HG03175 (cell line): ENCODE results near the gene ARHGEF25.
"Not testable (repeated sequence)": the region's sequence is repeated elsewhere in the genome, so short reads cannot be mapped to it uniquely, and the experiment has no call there.

ENCODE experiments used
- ATAC-seq: cut with Tn5 transposase; IDR thresholded peaks from one replicate; pipeline ENCODE4 v1.9.1; 2021; ENCODE audit warnings: mild to moderate bottlenecking, moderate library complexity; ENCODE audit not compliant: unreplicated experiment

Gene ARHGEF25

DNA sequence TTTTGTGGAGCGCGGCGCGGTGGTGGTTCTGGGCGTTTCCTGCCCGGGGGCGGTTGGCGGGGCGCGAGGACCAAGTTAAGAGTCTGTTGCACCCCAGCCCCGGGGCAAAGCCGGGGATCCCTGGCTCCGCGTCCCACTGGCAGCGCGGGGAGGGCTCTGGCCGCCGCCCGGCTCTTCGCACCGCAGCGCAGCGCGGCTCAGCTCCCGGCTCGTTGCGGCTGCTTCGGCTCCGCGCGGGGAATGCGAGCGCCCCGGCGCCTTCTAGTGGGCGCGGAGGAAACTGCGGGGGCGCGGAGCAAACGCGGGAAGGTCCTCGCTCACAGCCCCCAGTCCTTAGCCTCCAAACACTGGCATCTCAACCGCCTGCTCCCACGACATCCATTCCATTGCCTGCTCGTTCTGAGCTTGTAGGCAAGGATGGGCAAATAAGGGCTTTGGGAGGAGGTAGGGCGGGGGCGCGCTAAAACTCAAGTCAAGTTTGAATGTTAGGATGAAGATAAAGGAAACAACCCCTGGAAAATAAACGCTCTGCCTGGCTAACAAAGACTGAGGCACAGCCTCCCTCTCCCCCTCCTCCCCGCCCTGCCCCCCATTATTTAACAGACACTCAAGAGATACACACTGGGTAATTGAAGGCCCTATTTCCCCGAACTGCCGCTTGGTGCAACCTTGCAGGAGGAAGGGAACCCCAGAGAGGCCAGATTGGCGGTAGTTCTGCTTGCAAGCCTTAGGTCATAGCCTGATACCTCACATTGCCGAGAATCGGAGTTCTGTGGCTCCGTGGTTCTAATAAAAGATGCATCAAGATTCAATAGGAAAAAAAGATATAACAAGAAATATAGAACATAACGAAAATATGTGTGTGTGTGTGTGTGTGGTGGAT is 22.0 kb downstream of the ARHGEF25 start, which contains the start of gene B4GALNT1:
TSS of gene B4GALNT1 (minus strand) at position 244 of the 883 bp plus-strand sequence. CDS start 1,069 bp downstream, outside the sequence.
- peak; percentile 71 for ATAC-seq

DNA sequence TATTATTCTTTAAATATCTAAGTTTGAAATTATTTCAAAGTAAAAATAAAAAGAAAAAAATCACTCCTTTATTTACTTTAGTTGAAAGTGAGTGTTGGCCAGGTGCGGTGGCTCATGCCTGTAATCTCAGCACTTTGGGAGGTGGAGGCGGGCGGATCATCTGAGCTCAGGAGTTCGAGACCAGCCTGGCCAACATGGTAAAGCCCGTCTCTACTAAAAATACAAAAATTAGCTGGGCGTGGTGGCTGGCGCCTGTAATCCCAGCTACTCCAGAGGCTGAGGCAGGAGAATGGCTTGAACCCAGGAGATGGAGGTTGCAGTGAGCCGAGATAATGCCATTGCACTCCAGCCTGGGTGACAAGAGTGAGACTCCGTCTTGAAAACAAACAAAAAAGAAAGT is 25.5 kb downstream of the ARHGEF25 start:
- not testable (repeated sequence) for ATAC-seq

DNA sequence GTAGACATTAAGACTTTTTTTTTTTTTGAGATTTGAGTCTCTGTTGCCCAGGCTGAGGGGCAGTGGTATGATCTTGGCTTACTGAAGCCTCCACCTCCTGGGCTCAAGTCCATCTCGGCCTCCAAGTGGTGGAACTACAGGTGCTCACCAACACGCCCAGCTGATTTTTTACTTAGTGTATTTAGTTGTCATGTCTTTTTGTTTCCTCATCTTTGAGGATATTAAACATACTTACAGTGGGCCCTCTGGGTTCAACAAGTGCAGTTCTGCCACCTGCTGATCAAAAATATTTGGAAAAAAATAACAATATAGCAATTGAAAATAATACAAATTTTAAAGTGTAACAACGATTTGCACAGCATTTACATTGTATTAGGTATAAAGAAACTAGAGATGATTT is 26.1 kb downstream of the ARHGEF25 start:
- ATAC-seq = no peak

DNA sequence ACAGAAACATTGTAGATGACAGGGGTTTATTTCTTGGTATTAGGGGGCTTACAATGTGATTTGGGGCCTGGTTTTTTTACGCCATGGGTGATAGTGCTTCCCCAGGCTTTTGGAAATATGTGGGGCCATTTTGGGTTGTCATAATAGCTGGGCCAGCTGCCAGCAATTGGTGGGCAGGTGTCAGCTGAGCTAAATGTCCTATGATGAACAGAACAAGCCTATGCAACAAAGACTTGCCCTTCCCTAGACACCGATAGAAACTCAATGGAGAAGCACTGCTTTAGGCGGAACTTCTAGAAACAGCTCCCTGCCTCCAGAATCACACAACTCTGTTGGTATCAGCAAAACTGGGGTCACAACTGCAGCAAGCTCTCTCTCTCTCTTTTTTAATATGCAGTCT is 26.9 kb downstream of the ARHGEF25 start:
- ATAC-seq = no peak

DNA sequence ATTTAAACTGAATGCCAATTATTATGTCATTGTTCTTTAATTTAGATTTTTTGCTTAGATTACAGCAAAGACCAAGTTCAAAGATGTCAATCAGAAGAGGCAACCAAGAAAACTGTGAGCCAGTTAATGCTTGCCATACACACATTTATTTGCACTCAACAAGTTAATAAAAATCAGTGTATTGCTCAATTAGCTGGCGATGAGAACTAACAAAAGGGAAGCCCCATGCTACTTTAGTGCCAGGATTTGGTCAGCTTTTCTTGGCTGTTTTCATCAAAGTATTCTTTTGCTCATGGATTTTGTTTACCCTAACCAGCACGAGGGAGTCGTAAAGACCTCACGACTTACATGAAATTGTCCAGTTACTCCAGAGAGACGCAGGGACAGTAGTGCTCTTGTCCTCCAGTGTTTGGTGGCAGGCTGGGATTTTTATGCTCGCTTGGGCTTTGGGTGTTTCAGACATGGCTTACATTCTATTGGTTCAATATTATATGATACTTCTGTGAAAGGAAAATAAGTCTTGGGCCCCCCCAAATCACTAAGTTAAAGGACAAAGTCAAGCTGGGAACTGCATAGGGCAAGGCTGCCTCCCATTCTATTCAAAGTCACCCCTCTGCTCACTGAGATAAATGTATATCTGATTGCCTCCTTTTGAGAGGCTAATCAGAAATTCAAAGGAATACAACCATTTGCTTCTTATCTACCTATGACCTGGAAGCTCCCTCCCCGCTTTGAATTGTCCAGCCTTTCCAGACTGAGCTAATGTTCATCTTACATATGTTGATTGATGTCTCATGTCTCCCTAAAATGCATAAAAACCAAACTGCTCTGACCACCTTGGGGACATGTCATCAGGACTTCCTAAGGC is 29.2 kb downstream of the ARHGEF25 start:
- no peak for ATAC-seq

DNA sequence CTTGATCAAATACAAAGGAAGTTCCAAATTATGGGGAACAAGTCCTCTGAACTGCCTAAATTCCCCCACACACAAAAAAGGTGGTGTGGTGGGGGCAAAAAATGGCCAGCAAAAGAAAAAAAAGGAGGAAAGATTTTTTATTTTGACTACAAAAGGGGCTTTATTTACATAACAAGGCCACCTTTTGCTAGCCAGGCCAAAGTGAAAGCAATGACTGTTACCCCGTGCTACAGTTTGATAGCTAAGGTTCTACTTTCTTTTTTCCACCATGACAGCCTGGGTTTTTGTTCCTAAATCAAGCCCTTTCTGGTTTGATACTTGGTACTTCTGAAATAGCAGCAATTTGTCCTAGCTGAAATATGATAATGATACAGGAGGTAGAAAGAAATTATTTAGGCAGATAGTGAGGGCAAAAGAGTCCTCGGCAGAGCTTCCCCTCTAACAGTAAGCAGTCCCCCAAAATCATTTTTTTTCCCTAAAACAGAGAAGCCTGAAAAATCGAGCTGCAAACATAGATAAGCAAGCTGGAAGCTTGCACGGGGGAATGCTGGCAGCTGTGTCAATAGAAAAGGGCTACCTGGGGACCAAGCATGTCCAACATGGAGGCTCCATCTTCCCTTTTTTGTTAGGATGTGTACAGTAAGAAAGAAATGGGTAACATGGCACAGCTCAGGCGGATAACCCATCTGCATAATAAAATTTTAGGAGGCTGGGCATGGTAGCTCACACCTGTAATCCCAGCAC is 30.6 kb downstream of the ARHGEF25 start:
- ATAC-seq = no peak

DNA sequence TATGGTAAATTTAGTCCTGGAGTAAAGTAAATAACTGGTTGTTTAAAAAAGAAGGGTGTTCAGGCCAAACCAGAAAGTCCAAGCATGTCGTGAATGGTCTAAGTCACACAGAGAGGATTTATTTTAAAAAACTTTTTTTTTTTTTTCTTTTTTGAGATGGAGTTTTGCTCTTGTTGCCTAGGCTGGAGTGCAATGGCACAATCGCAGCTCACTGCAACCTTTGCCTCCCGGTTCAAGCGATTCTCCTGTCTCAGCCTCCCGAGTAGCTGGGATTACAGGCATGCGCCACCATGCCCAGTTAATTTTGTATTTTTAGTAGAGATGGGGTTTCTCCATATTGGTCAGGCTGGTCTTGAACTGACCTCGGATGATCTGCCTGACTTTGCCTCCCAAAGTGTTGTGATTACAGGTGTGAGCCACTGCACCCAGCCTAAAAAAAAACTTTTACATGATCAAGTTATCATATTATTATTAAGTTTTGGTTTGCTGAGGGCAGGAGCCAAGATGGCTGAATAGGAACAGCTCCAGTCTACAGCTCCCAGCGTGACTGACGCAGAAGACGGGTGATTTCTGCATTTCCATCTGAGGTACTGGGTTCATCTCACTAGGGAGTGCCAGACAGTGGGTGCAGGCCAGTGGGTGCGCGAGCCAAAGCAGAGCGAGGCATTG is 34.9 kb downstream of the ARHGEF25 start:
- ATAC-seq = not testable (repeated sequence)

DNA sequence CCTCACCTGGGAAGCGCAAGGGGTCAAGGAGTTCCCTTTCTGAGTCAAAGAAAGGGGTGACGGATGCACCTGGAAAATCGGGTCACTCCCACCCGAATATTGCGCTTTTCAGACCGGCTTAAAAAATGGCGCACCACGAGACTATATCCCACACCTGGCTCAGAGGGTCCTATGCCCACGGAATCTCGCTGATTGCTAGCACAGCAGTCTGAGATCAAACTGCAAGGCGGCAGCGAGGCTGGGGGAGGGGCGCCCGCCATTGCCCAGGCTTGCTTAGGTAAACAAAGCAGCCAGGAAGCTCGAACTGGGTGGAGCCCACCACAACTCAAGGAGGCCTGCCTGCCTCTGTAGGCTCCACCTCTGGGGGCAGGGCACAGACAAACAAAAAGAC is 35.4 kb downstream of the ARHGEF25 start:
- not testable (repeated sequence) for ATAC-seq

DNA sequence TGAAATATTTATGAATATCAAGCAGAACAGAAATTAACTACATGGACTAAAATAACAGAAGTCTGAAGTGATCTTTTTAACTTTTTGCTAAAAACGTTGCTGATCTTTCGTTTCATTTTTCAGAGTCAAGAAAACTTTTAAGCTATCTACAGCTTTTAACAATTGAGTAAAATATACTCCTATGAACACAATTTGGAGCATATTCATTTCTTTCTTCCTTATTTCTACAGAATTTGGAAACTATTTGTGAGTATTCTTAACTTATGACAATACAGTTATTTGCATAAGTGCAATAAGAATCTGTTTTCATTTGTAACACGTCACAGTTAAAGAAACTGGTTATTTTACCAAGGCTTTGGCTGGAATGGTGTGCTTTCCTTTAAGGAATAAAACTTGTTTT is 42.8 kb downstream of the ARHGEF25 start:
- no peak for ATAC-seq

DNA sequence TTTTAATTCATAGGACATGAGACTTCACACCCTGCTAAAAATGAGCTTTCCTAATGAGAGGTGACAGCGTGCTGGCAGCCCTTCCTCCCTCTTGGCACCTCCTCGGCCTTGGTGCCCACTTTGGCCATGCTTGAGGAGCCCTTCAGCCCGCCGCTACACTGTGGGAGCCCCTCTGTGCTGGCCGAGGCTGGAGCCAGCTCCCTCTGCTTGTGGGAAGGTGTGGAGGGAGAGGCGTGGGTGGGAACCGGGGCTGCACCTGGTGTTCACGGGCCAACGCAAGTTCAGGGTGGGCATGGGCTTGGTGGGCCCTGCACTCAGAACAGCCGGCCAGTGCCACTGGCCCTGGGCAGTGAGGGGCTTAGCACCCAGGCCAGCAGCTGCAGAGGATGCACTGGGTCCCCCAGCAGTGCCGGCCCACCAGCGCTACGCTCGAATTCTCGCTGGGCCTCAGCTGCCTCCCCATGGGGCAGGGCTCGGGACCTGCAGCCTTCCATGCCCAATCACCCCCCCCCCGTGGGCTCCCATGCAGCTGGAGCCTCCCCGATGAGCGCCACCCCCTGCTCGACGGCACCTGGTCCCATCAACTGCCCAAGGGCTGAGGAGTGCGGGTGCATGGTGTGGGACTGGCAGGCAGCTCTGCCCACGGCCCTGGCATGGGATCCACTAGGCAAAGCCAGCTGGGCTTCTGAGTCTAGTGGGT is 44.5 kb downstream of the ARHGEF25 start:
- ATAC-seq = no peak

DNA sequence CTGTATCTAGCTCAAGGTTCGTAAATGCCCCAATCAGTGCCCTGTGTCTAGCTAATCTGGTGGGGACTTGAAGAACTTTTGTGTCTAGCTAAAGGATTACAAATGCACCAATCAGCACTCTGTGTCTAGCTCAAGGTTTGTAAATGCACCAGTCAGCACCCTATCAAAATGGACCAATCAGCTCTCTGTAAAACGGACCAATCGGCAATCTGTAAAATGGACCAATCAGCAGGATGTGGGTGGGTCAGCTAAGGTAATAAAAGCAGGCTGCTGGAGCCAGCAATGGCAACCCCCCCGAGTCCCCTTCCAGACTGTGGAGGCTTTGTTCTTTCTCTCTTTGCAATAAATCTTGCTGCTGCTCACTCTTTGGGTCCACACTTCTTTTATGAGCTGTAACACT is 45.2 kb downstream of the ARHGEF25 start:
- not testable (repeated sequence) for ATAC-seq

DNA sequence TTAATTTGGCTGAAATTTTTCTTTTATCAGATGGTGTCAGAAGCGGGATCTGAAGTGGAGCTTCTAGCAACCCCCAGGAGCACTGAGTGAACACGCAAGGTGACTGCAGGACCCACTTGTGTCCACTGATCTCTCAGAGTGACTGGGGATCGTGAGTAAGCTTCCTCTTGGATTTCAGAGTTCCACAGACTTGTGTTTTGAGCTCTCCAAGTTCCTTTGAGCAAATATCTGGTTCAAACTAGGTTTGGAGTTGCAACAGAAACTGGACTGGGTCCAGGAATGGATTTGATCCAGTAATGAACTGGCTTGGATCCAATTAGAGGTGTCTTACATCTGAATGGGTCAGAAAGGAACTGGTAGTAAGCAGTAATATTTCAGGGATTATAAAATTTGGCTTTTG is 46.5 kb downstream of the ARHGEF25 start:
- no peak for ATAC-seq

DNA sequence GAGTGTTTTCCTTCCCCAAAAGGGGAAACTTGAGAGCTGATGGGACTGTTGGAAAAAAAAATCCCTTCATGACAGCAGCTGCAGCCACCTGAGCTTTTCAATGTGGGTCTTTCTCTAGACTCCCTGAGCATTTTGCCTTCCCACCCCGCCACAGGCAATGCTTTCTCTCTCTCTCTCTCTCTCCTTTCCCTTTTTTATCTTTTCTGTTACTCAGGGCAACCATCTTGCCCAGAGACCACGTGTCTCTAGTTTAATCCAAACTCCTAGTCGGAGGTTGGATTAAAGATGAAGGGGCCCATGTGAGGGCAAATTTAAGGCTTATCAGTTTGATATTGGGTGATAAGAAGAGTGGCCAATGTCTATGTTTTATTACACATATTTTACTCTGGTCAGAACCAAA is 47.7 kb downstream of the ARHGEF25 start:
- ATAC-seq = no peak

DNA sequence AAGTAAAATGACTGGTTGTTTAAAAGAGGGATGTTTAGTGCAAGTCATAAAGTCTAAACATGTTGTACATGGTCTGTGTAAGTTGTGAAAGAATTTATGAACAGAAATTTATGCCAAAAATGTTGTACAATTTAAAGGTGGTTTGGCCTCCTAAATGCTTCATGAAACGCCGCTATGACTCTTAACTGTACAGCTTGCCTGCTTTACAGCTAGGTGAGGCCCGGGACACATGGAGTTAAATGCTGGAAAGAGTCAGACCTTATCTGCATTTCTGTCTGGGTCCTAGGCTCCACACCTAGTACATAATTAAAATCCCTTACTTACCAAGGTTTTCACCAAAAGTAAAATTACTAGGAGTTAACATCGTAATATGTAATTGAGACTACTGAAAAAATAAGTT is 50.1 kb downstream of the ARHGEF25 start:
- no peak for ATAC-seq

DNA sequence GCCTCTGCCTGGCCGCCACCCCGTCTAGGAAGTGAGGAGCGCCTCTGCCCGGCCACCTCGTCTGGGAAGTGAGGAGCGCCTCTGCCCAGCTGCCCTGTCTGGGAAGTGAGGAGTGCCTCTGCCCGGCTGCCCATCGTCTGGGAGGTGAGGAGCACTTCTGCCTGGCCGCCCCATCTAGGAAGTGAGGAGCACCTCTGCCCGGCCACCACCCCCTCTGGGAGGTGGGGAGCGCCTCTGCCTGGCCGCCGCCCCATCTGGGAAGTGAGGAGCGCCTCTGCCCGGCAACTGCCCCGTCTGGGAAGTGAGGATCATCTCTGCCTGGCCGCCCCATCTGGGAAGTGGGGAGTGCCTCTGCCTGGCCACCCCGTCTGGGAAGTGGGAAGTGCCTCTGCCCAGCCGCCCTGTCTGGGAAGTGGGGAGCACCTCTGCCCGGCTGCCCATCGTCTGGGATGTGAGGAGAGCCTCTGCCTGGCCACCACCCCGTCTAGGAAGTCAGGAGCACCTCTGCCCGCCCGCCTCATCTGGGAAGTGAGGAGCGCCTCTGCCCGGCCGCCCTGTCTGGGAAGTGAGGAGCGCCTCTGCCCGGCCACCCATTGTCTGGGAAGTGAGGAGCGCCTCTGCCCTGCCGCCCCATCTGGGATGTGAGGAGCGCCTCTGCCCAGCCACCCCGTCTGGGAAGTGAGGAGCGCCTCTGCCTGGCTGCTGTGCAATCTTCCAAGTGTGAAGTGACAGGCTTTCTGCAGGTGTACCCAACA is 54.0 kb downstream of the ARHGEF25 start:
- ATAC-seq = not testable (repeated sequence)
